ENCODE data around the gene IFNG-AS1.

The IFNG-AS1 gene

GRCh38 chr12:68063900-68064590 lies 74.8 kb downstream of the IFNG-AS1 start:
- Mint-ChIP-seq H3K4me1 (no peaks in the 10 kb centered on the region), H3K27ac (no peak overlapping the region), H3K36me3 (ENCODE audit: low read depth) (no peaks in the 10 kb centered on the region), H3K4me3 (no peak overlapping the region), H3K27me3 (ENCODE audit: low read depth) (no peaks in the 10 kb centered on the region), H3K9me3 (peaks cover 56% of the 10 kb centered on the region)
- TF ChIP-seq, protein P1, sequence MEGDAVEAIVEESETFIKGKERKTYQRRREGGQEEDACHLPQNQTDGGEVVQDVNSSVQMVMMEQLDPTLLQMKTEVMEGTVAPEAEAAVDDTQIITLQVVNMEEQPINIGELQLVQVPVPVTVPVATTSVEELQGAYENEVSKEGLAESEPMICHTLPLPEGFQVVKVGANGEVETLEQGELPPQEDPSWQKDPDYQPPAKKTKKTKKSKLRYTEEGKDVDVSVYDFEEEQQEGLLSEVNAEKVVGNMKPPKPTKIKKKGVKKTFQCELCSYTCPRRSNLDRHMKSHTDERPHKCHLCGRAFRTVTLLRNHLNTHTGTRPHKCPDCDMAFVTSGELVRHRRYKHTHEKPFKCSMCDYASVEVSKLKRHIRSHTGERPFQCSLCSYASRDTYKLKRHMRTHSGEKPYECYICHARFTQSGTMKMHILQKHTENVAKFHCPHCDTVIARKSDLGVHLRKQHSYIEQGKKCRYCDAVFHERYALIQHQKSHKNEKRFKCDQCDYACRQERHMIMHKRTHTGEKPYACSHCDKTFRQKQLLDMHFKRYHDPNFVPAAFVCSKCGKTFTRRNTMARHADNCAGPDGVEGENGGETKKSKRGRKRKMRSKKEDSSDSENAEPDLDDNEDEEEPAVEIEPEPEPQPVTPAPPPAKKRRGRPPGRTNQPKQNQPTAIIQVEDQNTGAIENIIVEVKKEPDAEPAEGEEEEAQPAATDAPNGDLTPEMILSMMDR (IDR thresholded peaks at IDR 0.05; ENCODE audit: unreplicated experiment in 3 of 3): no peak

DNA sequence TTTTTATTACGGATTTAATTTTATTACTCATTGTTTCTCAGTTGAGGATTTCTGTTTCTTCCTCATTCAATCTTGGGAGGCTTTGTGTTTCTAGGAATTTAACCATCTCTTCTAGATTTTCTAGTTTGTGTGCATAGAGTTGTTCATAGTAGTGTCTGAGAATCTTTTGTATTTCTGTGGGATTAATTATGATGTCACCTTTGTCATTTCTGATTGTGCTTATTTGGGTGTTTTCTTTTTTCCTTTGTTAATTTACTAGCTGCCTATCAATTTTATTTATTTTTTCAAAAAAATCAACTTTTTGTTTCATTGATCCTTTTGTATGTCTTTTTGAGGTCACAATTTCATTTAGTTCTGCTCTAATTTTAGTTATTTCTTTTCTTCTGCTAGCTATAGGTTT lies 75.9 kb downstream of the IFNG-AS1 start:
- Mint-ChIP-seq H3K27me3 (ENCODE audit: low read depth) (no peaks in the 10 kb centered on the region), H3K9me3 (peaks cover 54% of the 10 kb centered on the region), H3K36me3 (ENCODE audit: low read depth) (no peaks in the 10 kb centered on the region), H3K4me3 (no peak overlapping the region), H3K27ac (no peak overlapping the region), H3K4me1 (no peaks in the 10 kb centered on the region)
- TF ChIP-seq, protein P1 (IDR thresholded peaks at IDR 0.05; ENCODE audit: unreplicated experiment in 3 of 3): no peak

- H3K4me3 Mint-ChIP-seq: no peak overlapping the region
- no peaks in the 10 kb centered on the region for H3K36me3 Mint-ChIP-seq (ENCODE audit: low read depth)
- H3K27me3 Mint-ChIP-seq (ENCODE audit: low read depth): no peaks in the 10 kb centered on the region
- TF ChIP-seq, protein P1 (IDR thresholded peaks at IDR 0.05; ENCODE audit: unreplicated experiment in 3 of 3): no peak
- H3K4me1 Mint-ChIP-seq: no peaks in the 10 kb centered on the region
- peaks cover 49% of the 10 kb centered on the region for H3K9me3 Mint-ChIP-seq
- H3K27ac Mint-ChIP-seq: no peak overlapping the region
Measured at GRCh38 chr12:68065687-68066086, 76.4 kb downstream of the IFNG-AS1 start.

- Mint-ChIP-seq H3K4me1 (no peaks in the 10 kb centered on the region), H3K27ac (no peak overlapping the region), H3K9me3 (peaks cover 31% of the 10 kb centered on the region), H3K4me3 (no peak overlapping the region), H3K27me3 (ENCODE audit: low read depth) (no peaks in the 10 kb centered on the region), H3K36me3 (ENCODE audit: low read depth) (no peaks in the 10 kb centered on the region)
- TF ChIP-seq, protein P1 (IDR thresholded peaks at IDR 0.05; ENCODE audit: unreplicated experiment in 3 of 3): no peak
Measured at GRCh38 chr12:68067762-68068376, 78.6 kb downstream of the IFNG-AS1 start.

DNA sequence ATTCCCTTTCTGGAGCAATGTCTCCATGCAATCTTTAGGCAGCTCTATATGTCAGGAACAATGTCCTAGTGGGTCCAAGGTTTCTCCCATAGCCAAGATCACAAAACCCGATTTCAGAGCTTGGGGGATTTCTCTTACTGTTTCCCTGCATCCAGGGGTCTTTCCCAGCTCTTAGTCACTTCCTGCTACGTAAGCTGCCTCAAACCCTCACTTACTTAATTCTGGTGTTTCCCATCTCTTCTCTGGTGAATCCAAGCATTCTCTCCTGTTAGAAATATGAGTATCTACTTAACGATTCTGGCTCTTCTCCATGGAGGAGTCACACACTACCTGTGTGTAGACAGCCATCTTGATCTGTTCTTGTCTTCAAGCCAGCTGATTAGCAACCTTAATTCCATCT lies 80.0 kb downstream of the IFNG-AS1 start:
- H3K4me1 Mint-ChIP-seq: no peaks in the 10 kb centered on the region
- H3K9me3 Mint-ChIP-seq: peaks cover 28% of the 10 kb centered on the region
- TF ChIP-seq, protein P1 (IDR thresholded peaks at IDR 0.05; ENCODE audit: unreplicated experiment in 3 of 3): no peak
- no peaks in the 10 kb centered on the region for H3K36me3 Mint-ChIP-seq (ENCODE audit: low read depth)
- H3K27me3 Mint-ChIP-seq (ENCODE audit: low read depth): no peaks in the 10 kb centered on the region
- H3K27ac Mint-ChIP-seq: no peak overlapping the region
- H3K4me3 Mint-ChIP-seq: no peak overlapping the region
